Glutamatergic neuron (in vitro differentiated cells): ENCODE results near the gene PALD1. TPM values are rescaled to one million over a fixed set of nuclear protein-coding genes. Genes with fewer than 3 reads are reported as not detected.

ENCODE experiments used
- DNase-seq: peaks from one replicate; pipeline ENCODE4 v3.0.0; 2022
- H3K27ac Mint-ChIP-seq: one replicate; pipeline ENCODE4 v1.8.0; 2020; ENCODE audit warnings: mild to moderate bottlenecking, mixed read lengths, inconsistent platforms; ENCODE audit not compliant: unreplicated experiment
- H3K27me3 Mint-ChIP-seq: one replicate; pipeline ENCODE4 v1.8.0; 2020; ENCODE audit warnings: mild to moderate bottlenecking, moderate library complexity, mixed read lengths, inconsistent platforms; ENCODE audit not compliant: unreplicated experiment
- H3K36me3 Mint-ChIP-seq: one replicate; pipeline ENCODE4 v1.8.0; 2020; ENCODE audit warnings: mild to moderate bottlenecking, mixed read lengths, inconsistent platforms; ENCODE audit not compliant: unreplicated experiment
- H3K4me1 Mint-ChIP-seq: one replicate; pipeline ENCODE4 v1.8.0; 2020; ENCODE audit warnings: mild to moderate bottlenecking, low read depth, mixed read lengths, inconsistent platforms; ENCODE audit not compliant: unreplicated experiment
- H3K4me3 Mint-ChIP-seq: one replicate; pipeline ENCODE4 v1.8.0; 2020; ENCODE audit warnings: mild to moderate bottlenecking, mixed read lengths, inconsistent platforms; ENCODE audit not compliant: unreplicated experiment
- H3K9me3 Mint-ChIP-seq: one replicate; pipeline ENCODE4 v1.8.0; 2020; ENCODE audit warnings: mild to moderate bottlenecking, moderate library complexity, mixed read lengths, inconsistent platforms; ENCODE audit not compliant: unreplicated experiment
- total RNA-seq: library from RNA; stranded (reverse); fragmentation: NEBNext Ultra II Directional; extraction: Animal tissue kit (Norgen Biotek cat#: 25700); gene quantifications from one replicate; pipeline ENCODE4 v1.2.1, GENCODE V29; 2021; ENCODE audit not compliant: unreplicated experiment
- TF ChIP-seq, protein P1 (sequence below): fragments of 200-600 bp; sonication (generic); IDR thresholded peaks from one replicate; pipeline ENCODE4 v1.5.0; 2021; ENCODE audit not compliant: partially characterized antibody, unreplicated experiment

PALD1 gene
- total RNA-seq, 1 donor from 2014 or later = 15.5 TPM

DNA sequence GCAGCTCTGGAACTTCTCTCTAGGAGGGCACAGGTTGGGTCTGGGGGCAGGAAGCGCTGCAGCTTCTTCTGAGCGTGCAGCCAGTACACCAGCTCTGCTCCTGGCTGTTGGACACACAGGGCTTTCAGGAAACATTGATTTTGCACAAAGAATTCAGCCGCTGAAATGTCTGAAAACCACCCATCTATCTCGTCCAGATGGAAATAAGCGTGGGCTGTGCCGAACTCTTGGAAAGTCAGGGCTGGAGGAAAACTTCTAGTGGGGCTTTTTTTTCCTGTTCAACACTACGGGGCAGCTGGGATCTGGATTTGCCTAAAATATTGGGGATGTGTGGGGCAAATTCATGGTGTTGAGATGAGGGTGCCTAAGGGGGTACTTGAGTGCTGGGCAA, 31.2 kb downstream of the PALD1 start:
- Mint-ChIP-seq H3K36me3 (no peaks in the 10 kb centered on the region), H3K9me3 (peaks cover 3% of the 10 kb centered on the region), H3K4me1 (peaks cover 45% of the 10 kb centered on the region), H3K27ac (peak overlapping the region; percentile 28), H3K27me3 (peaks cover 8% of the 10 kb centered on the region), H3K4me3 (no peak overlapping the region)
- TF ChIP-seq, protein P1, sequence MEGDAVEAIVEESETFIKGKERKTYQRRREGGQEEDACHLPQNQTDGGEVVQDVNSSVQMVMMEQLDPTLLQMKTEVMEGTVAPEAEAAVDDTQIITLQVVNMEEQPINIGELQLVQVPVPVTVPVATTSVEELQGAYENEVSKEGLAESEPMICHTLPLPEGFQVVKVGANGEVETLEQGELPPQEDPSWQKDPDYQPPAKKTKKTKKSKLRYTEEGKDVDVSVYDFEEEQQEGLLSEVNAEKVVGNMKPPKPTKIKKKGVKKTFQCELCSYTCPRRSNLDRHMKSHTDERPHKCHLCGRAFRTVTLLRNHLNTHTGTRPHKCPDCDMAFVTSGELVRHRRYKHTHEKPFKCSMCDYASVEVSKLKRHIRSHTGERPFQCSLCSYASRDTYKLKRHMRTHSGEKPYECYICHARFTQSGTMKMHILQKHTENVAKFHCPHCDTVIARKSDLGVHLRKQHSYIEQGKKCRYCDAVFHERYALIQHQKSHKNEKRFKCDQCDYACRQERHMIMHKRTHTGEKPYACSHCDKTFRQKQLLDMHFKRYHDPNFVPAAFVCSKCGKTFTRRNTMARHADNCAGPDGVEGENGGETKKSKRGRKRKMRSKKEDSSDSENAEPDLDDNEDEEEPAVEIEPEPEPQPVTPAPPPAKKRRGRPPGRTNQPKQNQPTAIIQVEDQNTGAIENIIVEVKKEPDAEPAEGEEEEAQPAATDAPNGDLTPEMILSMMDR = no peak
- no peak for DNase-seq

GRCh38 chr10:70510453-70510852, 31.9 kb downstream of the PALD1 start:
- H3K4me3 Mint-ChIP-seq = no peak overlapping the region
- no peak overlapping the region for H3K27ac Mint-ChIP-seq
- peaks cover 5% of the 10 kb centered on the region for H3K9me3 Mint-ChIP-seq
- peaks cover 11% of the 10 kb centered on the region for H3K27me3 Mint-ChIP-seq
- H3K36me3 Mint-ChIP-seq = no peaks in the 10 kb centered on the region
- no peak for DNase-seq
- TF ChIP-seq, protein P1 = no peak
- H3K4me1 Mint-ChIP-seq = peaks cover 51% of the 10 kb centered on the region

DNA sequence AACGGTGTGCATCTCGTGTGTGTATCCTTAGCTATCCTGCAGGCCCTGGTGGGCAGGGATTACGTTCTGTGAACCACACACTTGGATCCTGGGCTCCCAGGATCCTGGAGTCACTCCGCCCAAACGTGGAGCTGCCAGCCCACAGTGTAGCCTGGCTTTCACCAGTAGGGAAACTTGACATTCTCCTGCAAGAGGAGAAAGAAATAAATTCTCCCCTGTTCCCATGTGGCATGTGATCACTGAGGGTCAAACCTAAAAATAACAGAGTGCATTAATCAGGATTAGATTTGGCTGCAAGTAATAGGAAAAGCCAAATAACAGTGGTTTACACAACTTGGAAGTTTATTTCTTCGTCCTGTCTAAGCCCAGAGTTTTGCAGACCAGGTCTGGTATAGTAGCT, 32.3 kb downstream of the PALD1 start:
- H3K4me1 Mint-ChIP-seq = peaks cover 51% of the 10 kb centered on the region
- peaks cover 5% of the 10 kb centered on the region for H3K9me3 Mint-ChIP-seq
- H3K4me3 Mint-ChIP-seq = no peak overlapping the region
- no peaks in the 10 kb centered on the region for H3K36me3 Mint-ChIP-seq
- no peak for DNase-seq
- TF ChIP-seq, protein P1 = no peak
- H3K27me3 Mint-ChIP-seq = peaks cover 9% of the 10 kb centered on the region
- no peak overlapping the region for H3K27ac Mint-ChIP-seq

DNA sequence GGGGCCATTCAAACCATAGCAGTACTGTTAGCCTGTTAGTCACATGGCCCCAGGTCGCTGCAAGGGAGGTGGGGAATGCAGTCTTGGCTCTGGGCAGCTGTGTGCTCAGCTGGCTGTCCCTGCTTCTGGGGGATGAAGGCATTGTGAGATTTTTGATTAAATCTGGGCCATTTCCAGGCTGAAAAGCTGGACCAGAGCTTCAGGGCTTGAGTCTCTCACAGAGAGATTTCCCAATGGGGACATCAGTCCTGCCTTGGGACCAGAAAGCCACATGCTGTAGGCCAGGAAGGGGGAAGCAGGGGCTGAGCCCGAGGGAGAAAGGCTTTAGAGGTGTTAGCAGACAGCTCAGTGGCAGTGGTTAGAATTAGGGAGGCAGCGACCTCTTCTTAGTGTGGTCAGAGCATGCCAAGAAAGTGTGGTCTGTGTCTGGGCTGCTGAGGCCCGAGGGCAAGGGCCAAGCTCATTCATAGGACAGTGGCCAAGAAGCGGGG, 33.6 kb downstream of the PALD1 start:
- no peak overlapping the region for H3K4me3 Mint-ChIP-seq
- no peaks in the 10 kb centered on the region for H3K36me3 Mint-ChIP-seq
- DNase-seq = no peak
- H3K27ac Mint-ChIP-seq = peak overlapping the region; percentile 78
- peaks cover 9% of the 10 kb centered on the region for H3K27me3 Mint-ChIP-seq
- peaks cover 5% of the 10 kb centered on the region for H3K9me3 Mint-ChIP-seq
- TF ChIP-seq, protein P1 = no peak
- H3K4me1 Mint-ChIP-seq = peaks cover 50% of the 10 kb centered on the region

- H3K36me3 Mint-ChIP-seq = no peaks in the 10 kb centered on the region
- H3K4me1 Mint-ChIP-seq = peaks cover 40% of the 10 kb centered on the region
- peaks cover 3% of the 10 kb centered on the region for H3K9me3 Mint-ChIP-seq
- DNase-seq = no peak
- H3K27me3 Mint-ChIP-seq = peaks cover 6% of the 10 kb centered on the region
- no peak overlapping the region for H3K27ac Mint-ChIP-seq
- TF ChIP-seq, protein P1 = no peak
- H3K4me3 Mint-ChIP-seq = no peak overlapping the region
These were observed 35.3 kb downstream of the PALD1 start for GRCh38 chr10:70513848-70514309.
